NT2/D1 (cell line): Measurements from ENCODE around the gene ARL6IP5.

ENCODE experiments used
- DNase-seq: peaks from one replicate; pipeline ENCODE4 v3.0.0-alpha.2; 2011; ENCODE audit warnings: low read depth, low spot score
- H3K27me3 ChIP-seq: 2 replicates; pipeline ENCODE4 v1.6.0; 2011; ENCODE audit warnings: mild to moderate bottlenecking; ENCODE audit not compliant: insufficient read length, insufficient read depth
- H3K36me3 ChIP-seq: 2 replicates; pipeline ENCODE4 v1.6.1; 2011; ENCODE audit warnings: mild to moderate bottlenecking, low read length, mixed read lengths; ENCODE audit not compliant: insufficient read depth, insufficient read length
- H3K4me1 ChIP-seq: 2 replicates; pipeline ENCODE4 v1.5.1; 2011; ENCODE audit not compliant: insufficient read depth, insufficient read length
- H3K4me3 ChIP-seq: 2 replicates; pipeline ENCODE4 v1.5.1; 2011; ENCODE audit warnings: low read depth; ENCODE audit not compliant: insufficient read length
- H3K9ac ChIP-seq: 2 replicates; pipeline ENCODE4 v1.6.0; 2011; ENCODE audit warnings: low read depth; ENCODE audit not compliant: insufficient read length
- H3K9me3 ChIP-seq: 2 replicates; pipeline ENCODE4 v1.5.1; 2011; ENCODE audit warnings: mild to moderate bottlenecking, low read length; ENCODE audit not compliant: insufficient read depth
- SUZ12 ChIP-seq: IDR thresholded peaks from 2 replicates; pipeline ENCODE4 v1.6.1; 2011; ENCODE audit not compliant: insufficient read length, insufficient read depth; ENCODE audit errors: extremely low read depth
- YY1 ChIP-seq: IDR thresholded peaks from 2 replicates; pipeline ENCODE4 v1.6.1; 2011; ENCODE audit not compliant: insufficient read length, insufficient read depth
- ZNF274 ChIP-seq: IDR thresholded peaks from 2 replicates; pipeline ENCODE4 v1.6.1; 2011; ENCODE audit warnings: mild to moderate bottlenecking, low read depth, low read length

The ARL6IP5 gene

DNA sequence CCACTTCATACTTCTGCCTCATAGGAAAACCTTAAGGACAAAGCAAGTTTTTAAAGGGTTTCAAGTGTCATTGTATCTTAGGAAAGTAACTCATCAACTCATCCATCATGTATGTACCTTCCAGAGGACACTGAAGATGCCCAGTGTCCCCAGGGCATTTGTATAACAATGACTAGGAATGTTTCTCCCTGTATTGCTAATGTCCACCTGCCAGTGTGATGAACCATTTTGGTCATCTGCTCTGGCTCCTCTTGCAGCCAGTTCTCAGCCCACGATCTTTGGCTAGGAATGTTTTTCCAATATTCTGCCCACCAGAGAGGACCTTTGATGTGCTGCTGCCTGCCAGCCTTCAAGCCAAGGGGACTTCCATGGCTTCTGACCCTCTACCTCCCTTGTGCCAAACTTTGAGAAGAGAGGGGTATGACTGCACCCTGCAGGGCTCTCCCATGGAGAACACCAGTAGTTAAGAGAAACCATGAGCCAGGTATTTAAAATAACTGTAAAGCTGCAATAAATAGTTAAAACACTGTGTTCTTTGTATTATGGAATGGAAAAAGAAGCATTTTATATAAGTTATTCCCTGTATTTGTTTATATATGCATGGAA, 26.3 kb downstream of the ARL6IP5 start:
- Histone ChIP-seq H3K9ac (no peak overlapping the region), H3K9me3 (no peaks in the 10 kb centered on the region), H3K4me3 (no peak overlapping the region), H3K4me1 (no peaks in the 10 kb centered on the region), H3K27me3 (no peaks in the 10 kb centered on the region), H3K36me3 (no peaks in the 10 kb centered on the region)
- no peak for DNase-seq
- no peak for TF ChIP-seq SUZ12
- TF ChIP-seq YY1 = no peak
- TF ChIP-seq ZNF274 = no peak

DNA sequence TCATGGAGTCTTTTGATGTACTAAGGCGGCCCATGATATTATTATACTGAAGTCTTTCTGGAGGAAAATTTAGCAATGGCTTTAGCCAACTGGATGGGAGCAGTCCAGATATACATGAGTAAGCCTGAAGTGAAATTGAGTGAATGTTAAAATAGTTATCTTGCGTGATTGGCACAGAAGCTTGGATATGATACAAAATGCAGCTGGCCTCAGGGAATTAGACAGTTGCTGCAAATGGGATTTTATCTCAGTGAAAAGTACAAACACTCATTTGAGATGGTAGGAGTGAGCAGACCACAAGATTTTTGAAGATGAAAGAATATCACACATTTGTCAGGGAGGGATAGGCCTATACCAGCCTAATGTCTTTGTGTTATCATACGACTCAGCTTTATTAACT, 28.8 kb downstream of the ARL6IP5 start:
- H3K27me3 ChIP-seq = no peaks in the 10 kb centered on the region
- no peaks in the 10 kb centered on the region for H3K36me3 ChIP-seq
- TF ChIP-seq ZNF274 (no peak), SUZ12 (no peak), YY1 (no peak)
- no peak overlapping the region for H3K9ac ChIP-seq
- no peak for DNase-seq
- no peak overlapping the region for H3K4me3 ChIP-seq
- no peaks in the 10 kb centered on the region for H3K9me3 ChIP-seq
- H3K4me1 ChIP-seq = no peaks in the 10 kb centered on the region

DNA sequence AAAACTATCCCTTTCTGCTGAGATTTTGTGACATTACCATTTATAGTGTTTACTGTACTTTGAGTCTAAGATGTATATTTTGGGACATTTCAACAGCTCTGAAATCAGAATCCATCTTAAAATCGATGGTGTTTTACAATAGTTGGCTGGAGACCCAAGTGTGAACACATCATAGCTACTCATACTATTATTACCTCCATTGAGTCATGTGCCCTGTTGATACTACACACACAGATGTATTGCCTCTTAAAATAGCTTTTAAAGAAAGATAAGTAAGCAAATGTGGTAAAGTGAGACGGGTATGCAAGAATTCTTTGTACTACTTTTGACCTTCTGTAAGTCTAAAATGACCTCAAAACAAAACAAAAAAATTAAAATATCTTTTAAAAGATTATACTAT, 31.0 kb downstream of the ARL6IP5 start:
- Histone ChIP-seq H3K4me1 (no peaks in the 10 kb centered on the region), H3K36me3 (no peaks in the 10 kb centered on the region), H3K27me3 (no peaks in the 10 kb centered on the region), H3K4me3 (no peak overlapping the region), H3K9me3 (no peaks in the 10 kb centered on the region), H3K9ac (no peak overlapping the region)
- TF ChIP-seq ZNF274 (no peak), YY1 (no peak), SUZ12 (no peak)
- no peak for DNase-seq

DNA sequence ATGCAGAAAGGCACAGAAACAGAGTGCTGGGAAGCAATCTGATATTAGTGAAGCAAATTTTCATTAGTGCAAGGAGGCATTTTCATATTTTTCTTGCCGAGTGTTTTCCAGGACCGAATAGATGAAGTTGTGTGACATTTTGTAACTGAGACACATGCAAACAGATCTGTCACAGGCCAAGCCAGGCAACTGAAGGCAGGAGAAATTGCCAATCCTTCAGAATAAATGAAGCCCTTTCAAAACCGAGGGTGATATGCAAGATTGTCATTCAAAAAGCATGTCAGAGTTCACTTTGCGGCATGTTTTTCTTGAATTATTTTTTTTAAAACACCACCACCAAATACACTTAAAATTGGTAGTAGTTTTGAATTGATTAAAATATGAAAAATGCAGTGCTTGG, 31.4 kb downstream of the ARL6IP5 start:
- Histone ChIP-seq H3K4me3 (no peak overlapping the region), H3K9me3 (no peaks in the 10 kb centered on the region), H3K9ac (no peak overlapping the region), H3K36me3 (no peaks in the 10 kb centered on the region), H3K27me3 (no peaks in the 10 kb centered on the region), H3K4me1 (no peaks in the 10 kb centered on the region)
- TF ChIP-seq YY1 = no peak
- TF ChIP-seq SUZ12 = no peak
- TF ChIP-seq ZNF274 = no peak
- no peak for DNase-seq

DNA sequence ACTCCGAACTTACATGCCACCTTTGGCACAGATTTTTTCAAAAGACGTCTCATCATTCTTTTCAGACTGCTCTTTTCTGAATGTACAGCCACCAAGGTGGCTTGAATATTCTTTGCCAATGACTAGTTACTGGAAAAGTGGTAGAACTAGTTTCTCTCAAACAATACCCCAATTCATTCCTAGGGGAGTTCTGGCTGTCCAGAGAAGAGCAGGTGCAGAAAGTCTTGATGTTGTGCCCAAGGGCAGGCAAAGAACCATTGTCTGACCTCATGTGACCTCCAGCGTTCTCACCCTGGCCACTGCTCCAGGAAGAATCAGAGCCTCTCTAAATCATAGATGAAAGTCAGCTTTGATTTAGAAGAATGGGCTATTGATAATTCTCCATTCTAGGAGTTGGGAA, 32.2 kb downstream of the ARL6IP5 start:
- Histone ChIP-seq H3K27me3 (no peaks in the 10 kb centered on the region), H3K4me3 (no peak overlapping the region), H3K36me3 (no peaks in the 10 kb centered on the region), H3K9me3 (no peaks in the 10 kb centered on the region), H3K9ac (no peak overlapping the region), H3K4me1 (no peaks in the 10 kb centered on the region)
- TF ChIP-seq SUZ12 (no peak), YY1 (no peak), ZNF274 (no peak)
- no peak for DNase-seq

DNA sequence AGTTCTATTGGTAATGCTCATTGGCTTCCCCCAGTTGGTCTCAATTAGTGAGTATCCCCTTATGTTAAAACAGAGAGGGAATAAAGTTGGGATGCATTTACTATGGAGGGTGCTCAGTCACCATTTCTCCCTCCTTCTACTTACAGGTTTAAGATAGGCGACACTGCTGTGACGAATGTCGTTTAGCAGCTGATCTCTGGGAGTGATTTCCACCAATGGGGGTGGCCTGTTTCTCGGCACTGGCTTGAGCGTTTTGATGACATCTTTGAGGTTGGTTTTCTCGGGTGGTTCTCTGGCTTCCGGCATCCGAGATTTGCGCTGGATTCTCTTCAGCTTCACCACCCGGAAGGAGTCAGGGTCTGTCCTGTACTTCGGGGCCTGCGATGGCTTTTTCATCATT, 33.8 kb downstream of the ARL6IP5 start:
- no peaks in the 10 kb centered on the region for H3K9me3 ChIP-seq
- H3K27me3 ChIP-seq = no peaks in the 10 kb centered on the region
- H3K4me1 ChIP-seq = no peaks in the 10 kb centered on the region
- H3K4me3 ChIP-seq = no peak overlapping the region
- no peaks in the 10 kb centered on the region for H3K36me3 ChIP-seq
- H3K9ac ChIP-seq = no peak overlapping the region
- no peak for DNase-seq
- TF ChIP-seq SUZ12 (no peak), ZNF274 (no peak), YY1 (no peak)

DNA sequence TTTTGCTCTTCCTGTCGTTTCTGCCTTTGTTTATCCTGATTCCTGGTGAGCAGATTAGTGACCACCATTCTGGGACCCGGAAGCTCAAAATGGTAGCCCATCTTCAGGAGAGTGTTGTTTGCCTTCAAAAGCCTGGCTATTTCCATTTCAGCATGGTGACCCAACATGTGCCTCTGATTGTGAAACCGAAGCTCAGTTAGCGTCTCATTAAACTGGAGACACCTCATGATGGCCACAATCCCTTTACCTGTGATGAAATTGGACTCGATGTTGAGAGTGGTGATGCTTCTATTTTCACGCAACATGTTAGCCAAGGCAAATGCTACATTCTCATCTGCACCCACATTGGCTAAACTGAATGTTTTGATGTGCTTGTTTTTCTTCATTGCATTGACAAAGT, 34.4 kb downstream of the ARL6IP5 start:
- no peak overlapping the region for H3K9ac ChIP-seq
- TF ChIP-seq ZNF274 = no peak
- no peak for TF ChIP-seq SUZ12
- TF ChIP-seq YY1 = no peak

DNA sequence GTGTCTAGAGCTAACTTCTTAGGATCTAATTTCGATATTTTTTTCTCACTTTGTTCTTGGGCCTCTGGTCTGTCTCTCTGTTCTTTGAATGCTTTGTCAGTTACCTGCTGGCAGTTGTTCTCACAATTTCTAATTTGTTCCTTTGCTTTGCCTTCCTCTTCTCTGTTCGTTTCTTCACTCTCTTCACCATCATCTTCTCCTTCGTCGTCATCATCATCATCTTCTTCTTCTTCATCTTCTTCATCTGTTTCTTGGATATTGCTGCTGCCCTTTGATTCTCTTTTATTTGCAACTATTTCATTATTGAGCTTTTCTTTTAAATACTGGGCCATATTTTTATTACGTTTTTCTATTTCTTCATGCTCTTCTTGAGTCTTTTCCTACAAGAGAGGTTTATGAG, 34.9 kb downstream of the ARL6IP5 start:
- no peaks in the 10 kb centered on the region for H3K27me3 ChIP-seq
- no peaks in the 10 kb centered on the region for H3K9me3 ChIP-seq
- H3K9ac ChIP-seq = no peak overlapping the region
- no peak for DNase-seq
- H3K4me1 ChIP-seq = no peaks in the 10 kb centered on the region
- TF ChIP-seq ZNF274 (no peak), SUZ12 (no peak), YY1 (no peak)
- no peak overlapping the region for H3K4me3 ChIP-seq
- no peaks in the 10 kb centered on the region for H3K36me3 ChIP-seq

More for the DNA sequence above, 34.4 kb downstream of the ARL6IP5 start:
- Histone ChIP-seq H3K36me3 (no peaks in the 10 kb centered on the region), H3K9me3 (no peaks in the 10 kb centered on the region), H3K4me1 (no peaks in the 10 kb centered on the region), H3K27me3 (no peaks in the 10 kb centered on the region), H3K4me3 (no peak overlapping the region)
- no peak for DNase-seq
